HG02642 (cell line): Measurements from ENCODE around the gene NOC2L.
A peak's percentile ranks its signal among the peaks of the same experiment; 100 is the strongest.

Experiments
- ATAC-seq: cut with Tn5 transposase; IDR thresholded peaks from one replicate; pipeline ENCODE4 v1.9.1; 2021; ENCODE audit warnings: mild to moderate bottlenecking; ENCODE audit not compliant: unreplicated experiment, poor library complexity

Gene NOC2L

GRCh38 chr1:975896-976683 is 17.0 kb upstream of the NOC2L start:
- peak; percentile 41 for ATAC-seq

GRCh38 chr1:975365-975764 is 16.3 kb upstream of the NOC2L start:
- ATAC-seq = no peak

DNA sequence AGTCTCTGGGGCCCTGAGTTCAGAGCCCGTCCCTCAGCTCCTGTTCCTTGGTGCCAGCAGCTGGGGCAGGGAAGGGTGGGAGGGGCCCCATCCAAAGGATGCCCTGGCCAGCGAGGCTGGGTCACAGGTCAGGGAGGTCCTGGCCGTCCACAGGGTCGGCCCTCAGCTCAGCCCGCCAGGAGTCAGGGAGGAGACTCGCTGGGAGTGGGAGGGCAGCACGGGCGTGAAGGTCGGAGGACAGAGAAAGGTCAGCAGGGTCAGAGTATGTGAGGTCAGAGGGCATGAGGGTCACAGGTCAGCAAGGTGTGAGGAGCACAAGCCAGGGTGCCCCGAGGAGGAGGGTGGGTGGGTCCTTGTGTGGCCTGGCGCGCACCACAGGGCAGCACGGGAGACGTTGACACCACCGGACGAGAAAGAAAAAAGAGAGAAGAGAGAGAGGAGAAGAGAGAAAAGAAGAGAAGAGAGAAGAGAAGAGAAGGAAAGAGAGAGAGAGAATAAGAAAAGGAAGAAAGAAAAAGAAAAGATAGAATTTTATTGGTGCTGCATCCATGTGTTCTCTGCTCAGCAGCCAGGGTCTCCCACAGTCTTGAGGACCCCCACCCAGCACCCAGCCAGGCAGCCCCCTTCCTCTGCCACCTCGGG is 15.8 kb upstream of the NOC2L start:
- ATAC-seq = no peak

DNA sequence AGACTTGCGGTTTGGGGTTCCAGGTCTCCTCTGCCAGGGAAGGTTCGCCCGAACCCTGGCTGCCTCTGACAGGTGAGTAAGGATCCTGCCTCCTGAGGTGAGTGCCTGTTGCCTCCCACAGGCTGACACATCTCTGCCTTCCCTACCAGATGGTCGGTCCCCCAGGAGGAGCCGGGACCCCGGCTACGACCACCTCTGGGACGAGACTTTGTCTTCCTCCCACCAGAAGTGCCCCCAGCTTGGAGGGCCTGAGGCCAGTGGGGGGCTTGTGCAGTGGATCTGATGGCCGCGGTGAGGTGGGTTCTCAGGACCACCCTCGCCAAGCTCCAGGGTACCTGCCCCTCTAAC is 15.2 kb upstream of the NOC2L start:
- no peak for ATAC-seq

- no peak for ATAC-seq
Observed at GRCh38 chr1:973459-974292, 14.6 kb upstream of the NOC2L start.

DNA sequence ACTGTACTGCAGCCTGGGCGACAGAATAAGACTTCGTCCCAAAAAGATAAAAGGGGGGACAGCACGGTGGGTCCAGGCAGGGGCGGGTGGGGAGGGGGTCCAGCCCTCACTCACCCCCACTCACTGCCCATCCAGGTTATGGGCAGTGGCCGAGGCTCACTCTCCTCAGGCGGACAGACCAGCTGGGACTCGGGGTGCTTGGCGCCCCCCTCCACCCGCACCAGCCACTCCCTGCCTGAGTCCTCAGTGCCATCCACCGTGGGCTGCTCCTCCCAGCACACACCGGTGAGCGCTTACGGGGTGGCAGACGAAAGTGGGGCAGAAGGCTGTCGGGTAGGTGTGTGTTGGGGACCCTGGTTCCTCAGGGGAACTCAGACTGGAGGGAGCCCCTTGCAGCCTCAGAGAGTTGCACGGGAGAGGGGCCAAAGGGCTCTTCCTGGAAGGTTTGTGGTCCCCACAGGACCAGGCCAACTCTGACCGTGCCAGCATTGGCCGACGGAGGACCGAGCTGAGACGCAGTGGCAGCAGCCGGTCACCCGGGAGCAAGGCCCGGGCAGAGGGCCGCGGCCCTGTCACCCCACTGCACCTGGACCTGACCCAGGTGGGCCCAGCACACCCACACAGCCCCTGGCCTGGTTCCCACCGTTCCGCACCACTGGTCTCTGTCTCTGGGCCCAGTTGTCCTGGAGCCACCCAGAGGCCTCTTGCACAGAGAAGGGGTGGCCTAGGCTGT is 13.8 kb upstream of the NOC2L start:
- no peak for ATAC-seq

DNA sequence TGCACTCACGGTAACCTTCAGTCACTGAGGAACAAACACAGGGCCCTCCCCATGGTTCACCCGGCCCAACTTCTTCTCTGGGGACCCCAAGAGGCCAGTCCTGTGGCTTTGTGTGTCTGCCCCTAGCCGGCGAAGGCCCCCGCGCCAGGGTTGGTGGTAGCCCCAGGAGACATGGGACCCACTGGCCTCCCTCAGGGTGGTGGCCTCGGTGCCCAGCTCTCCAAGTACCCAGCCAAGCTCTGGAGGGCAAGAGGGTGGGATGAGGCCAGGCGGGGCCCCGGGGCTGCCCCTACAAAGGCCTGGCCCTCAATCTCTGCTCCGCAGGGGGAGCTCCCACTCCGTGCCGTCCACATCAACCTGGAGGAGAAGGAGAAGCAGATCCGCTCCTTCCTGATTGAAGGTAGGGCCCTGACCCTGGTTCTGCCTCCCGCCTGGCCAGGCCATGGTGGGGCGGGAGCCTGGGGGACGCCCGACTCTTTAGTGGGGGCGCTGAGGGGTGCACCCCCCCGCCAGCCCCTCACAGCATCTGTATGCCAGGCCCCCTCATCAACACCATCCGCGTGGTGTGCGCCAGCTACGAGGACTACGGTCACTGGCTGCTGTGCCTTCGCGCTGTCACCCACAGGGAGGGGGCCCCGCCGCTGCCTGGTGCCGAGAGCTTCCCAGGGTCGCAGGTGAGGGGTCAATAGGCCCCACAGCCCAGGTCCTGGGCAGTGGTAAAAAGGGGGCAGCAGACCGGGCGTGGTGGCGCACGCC is 12.9 kb upstream of the NOC2L start:
- no peak for ATAC-seq

DNA sequence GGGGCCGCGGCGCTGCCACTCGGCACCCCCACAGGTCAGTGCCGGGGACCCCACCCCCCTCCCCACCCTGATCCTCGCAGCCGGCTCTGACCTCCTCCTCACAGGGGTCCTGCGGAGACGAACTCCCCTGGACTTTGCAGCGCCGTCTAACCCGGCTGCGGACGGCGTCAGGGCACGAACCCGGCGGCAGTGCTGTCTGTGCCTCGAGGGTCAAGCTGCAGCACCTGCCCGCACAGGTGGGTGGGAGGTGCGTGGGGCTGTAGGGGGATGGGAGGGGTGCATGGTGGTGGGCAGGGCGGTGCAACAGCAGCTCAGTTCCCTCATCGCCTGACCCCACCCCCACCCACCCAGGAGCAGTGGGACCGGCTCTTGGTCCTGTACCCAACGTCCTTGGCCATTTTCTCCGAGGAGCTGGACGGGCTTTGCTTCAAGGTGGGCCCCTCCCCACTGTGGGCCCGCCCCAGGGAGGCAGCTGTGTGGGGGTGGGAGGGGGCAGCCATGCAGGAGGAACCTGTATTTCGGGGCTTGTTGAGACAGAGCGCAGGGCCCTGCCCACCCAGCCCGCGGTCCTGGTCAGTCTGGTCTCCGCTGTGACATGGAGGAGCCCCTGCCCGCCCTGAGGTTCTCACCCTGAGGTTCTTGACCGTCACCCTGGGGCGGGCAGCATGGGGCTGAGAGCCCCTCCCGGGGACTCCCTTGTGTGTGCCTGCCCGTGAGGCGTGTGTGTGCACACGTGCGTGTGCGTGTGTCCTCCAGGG is 12.1 kb upstream of the NOC2L start:
- no peak for ATAC-seq

GRCh38 chr1:970242-970972 is 11.4 kb upstream of the NOC2L start:
- no peak for ATAC-seq

- no peak for ATAC-seq
Observed at GRCh38 chr1:969260-969855, 10.3 kb upstream of the NOC2L start.

- ATAC-seq = no peak
Observed at GRCh38 chr1:967466-968343, 8.6 kb upstream of the NOC2L start.

GRCh38 chr1:966704-967300 is 7.7 kb upstream of the NOC2L start:
- ATAC-seq = peak; percentile 56

- peak; percentile 21 for ATAC-seq
Observed at GRCh38 chr1:966135-966703, 7.2 kb upstream of the NOC2L start, which contains the start of gene PLEKHN1. PLEKHN1 (plus strand) TSS chr1:966482; CDS start chr1:966532, 50 bp downstream.

GRCh38 chr1:965526-966134 is 6.6 kb upstream of the NOC2L start:
- ATAC-seq = no peak

- no peak for ATAC-seq
Observed at GRCh38 chr1:964691-965525, 5.9 kb upstream of the NOC2L start.
